Activated CD8-positive, alpha-beta T cell treated with anti-CD3 and anti-CD28 coated beads for 36 hours (primary cell): ENCODE measurements around the gene CMIP. TPM values are rescaled to one million over a fixed set of nuclear protein-coding genes. Genes with fewer than 3 reads are reported as not detected.

Source experiments
- ATAC-seq: fragments of 200-7000 bp; cut with Tn5 transposase; one replicate; pipeline ENCODE4 v1.10.0; 2021; ENCODE audit warnings: mild to moderate bottlenecking, moderate library complexity
- CTCF ChIA-PET: fragments of 350-600 bp; sonication (Branson Sonifier 250); formaldehyde crosslinking; loops from one replicate; lab custom pipeline; 2021; ENCODE audit warnings: antibody characterized with exemption; lab: Charles Lee
- POLR2A ChIA-PET: fragments of 350-600 bp; sonication (Branson Sonifier 250); formaldehyde crosslinking; loops from one replicate; lab custom pipeline; 2021; ENCODE audit warnings: antibody characterized with exemption; lab: Charles Lee
- DNase-seq: peaks from one replicate; pipeline ENCODE4 v3.0.0-alpha.2; 2020
- H3K27ac Mint-ChIP-seq: one replicate; pipeline ENCODE4 v1.8.0; 2021; ENCODE audit warnings: mild to moderate bottlenecking, mixed read lengths
- H3K27me3 Mint-ChIP-seq: one replicate; pipeline ENCODE4 v1.8.0; 2021; ENCODE audit warnings: mixed read lengths
- H3K36me3 Mint-ChIP-seq: one replicate; pipeline ENCODE4 v1.8.0; 2021; ENCODE audit warnings: low read depth, mixed read lengths
- H3K4me1 Mint-ChIP-seq: one replicate; pipeline ENCODE4 v1.8.0; 2021; ENCODE audit warnings: low read depth, mixed read lengths
- H3K4me3 Mint-ChIP-seq: one replicate; pipeline ENCODE4 v1.8.0; 2021; ENCODE audit warnings: mild to moderate bottlenecking, moderate library complexity, mixed read lengths
- H3K9me3 Mint-ChIP-seq: one replicate; pipeline ENCODE4 v1.8.0; 2021; ENCODE audit warnings: mixed read lengths
- intact Hi-C: fragments of 100-400 bp; cut with micrococcal nuclease; formaldehyde crosslinking; loops from one replicate; pipeline ENCODE4 v1.10.0; 2022
- total RNA-seq, 2 experiments: library from RNA; stranded (reverse); gene quantifications; one replicate each; pipeline ENCODE4 v1.2.3, GENCODE V29; 2021
- TF ChIP-seq, protein P1 (sequence below): fragments of 200-600 bp; IDR thresholded peaks from one replicate; pipeline ENCODE4 v1.8.0; 2022; ENCODE audit warnings: antibody characterized with exemption, mild to moderate bottlenecking

The CMIP gene
- total RNA-seq, 2 experiments from 2014 or later = 37.6 to 38.5 TPM

DNA sequence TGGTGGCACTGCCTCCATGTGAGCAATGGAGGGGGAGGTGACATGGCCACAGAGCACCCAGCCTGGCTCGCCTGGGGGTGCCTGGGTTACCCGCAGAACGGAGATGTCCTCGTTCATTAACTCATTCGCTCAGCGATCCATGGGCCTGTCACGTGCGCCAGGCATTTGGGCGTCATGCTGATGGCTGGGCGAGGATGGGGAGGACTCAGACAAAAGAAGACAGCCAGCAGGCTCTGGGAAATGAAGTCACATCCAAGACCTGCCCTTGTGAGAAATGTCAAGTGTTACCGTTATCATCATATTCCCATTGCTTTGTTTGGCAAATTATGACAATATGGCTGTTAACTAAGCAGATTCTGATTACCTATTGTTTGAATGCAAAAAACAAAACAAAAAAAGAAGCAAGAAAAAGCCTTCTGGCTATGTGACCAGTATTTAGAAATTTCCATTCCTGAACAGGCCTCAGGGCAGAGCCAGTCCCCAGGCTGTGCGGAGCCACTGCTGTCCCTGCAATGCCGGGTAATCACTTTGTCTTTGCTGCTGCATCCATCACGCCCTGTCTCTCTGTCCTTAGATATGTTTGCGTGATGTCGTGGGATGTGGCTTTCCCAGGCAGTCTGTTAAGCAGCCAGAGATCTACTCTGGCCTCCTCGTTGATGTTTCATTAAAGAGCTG lies 57.9 kb downstream of the CMIP start:
- TF ChIP-seq, protein P1, sequence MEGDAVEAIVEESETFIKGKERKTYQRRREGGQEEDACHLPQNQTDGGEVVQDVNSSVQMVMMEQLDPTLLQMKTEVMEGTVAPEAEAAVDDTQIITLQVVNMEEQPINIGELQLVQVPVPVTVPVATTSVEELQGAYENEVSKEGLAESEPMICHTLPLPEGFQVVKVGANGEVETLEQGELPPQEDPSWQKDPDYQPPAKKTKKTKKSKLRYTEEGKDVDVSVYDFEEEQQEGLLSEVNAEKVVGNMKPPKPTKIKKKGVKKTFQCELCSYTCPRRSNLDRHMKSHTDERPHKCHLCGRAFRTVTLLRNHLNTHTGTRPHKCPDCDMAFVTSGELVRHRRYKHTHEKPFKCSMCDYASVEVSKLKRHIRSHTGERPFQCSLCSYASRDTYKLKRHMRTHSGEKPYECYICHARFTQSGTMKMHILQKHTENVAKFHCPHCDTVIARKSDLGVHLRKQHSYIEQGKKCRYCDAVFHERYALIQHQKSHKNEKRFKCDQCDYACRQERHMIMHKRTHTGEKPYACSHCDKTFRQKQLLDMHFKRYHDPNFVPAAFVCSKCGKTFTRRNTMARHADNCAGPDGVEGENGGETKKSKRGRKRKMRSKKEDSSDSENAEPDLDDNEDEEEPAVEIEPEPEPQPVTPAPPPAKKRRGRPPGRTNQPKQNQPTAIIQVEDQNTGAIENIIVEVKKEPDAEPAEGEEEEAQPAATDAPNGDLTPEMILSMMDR = no peak
- POLR2A ChIA-PET = no interaction called here
- Mint-ChIP-seq H3K4me3 (no peak overlapping the region), H3K36me3 (no peaks in the 10 kb centered on the region), H3K27me3 (no peaks in the 10 kb centered on the region), H3K4me1 (peaks cover 31% of the 10 kb centered on the region), H3K9me3 (no peaks in the 10 kb centered on the region), H3K27ac (no peak overlapping the region)
- DNase-seq = no peak
- intact Hi-C loops = no loop called here
- CTCF ChIA-PET = no interaction called here
- no peak for ATAC-seq

DNA sequence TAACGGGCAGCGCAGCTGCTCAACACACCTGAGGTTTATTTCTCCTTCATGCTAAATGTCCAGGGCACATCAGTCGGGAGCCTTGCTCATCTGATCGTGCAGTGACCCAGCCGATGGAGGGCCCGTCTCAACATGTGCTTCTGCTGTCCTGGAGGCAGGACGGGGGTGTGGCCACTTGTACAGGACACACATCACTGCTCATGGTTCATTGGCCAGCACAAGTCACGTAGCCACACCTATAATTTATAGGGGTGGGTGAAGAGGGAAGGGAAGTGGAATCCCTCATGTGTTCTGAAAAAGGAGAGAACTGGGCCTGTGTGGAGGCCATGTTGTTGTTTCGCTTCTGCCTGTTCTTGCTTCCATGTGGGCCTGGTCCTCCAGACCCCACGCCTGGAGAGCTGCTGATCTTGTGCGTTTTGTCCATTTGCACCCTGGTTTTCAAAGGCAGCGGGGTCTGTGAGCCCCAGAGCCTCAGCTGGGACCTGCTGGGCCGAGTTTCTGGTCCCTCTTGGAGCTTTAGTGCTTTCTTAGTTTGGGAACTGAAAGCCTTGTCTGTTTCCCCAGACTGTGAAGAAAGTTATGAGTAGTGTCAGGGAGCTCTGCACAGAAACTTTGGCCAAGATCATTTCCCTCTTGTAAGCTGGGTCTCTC lies 60.5 kb downstream of the CMIP start:
- intact Hi-C loops = no loop called here
- DNase-seq (no peak), ATAC-seq (no peak)
- peaks cover 16% of the 10 kb centered on the region for H3K4me1 Mint-ChIP-seq
- POLR2A ChIA-PET = no interaction called here
- H3K4me3 Mint-ChIP-seq = no peak overlapping the region
- H3K27ac Mint-ChIP-seq = no peak overlapping the region
- H3K36me3 Mint-ChIP-seq = no peaks in the 10 kb centered on the region
- CTCF ChIA-PET = no interaction called here
- TF ChIP-seq, protein P1 = no peak
- no peaks in the 10 kb centered on the region for H3K9me3 Mint-ChIP-seq
- no peaks in the 10 kb centered on the region for H3K27me3 Mint-ChIP-seq

DNA sequence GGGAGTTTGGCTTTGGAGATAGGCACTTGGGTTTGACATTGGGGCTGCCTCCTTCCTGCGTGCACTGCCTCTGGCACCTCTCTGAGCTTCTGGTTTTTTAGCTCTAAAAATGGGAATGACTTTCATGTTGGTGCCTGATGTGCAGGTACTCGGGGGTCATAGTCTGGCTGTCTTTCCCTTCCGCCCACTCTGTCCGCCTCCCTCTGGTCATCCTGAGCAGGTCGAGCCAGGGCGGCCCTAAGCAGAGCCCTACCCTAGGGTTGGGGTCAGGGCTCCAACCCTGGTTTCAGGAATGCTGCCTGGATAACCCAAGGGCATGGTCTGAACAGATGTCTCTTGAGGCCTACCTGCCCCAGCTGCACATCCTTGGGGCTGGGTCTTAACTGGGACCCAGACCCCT lies 64.8 kb downstream of the CMIP start:
- POLR2A ChIA-PET = no interaction called here
- H3K9me3 Mint-ChIP-seq = no peaks in the 10 kb centered on the region

DNA sequence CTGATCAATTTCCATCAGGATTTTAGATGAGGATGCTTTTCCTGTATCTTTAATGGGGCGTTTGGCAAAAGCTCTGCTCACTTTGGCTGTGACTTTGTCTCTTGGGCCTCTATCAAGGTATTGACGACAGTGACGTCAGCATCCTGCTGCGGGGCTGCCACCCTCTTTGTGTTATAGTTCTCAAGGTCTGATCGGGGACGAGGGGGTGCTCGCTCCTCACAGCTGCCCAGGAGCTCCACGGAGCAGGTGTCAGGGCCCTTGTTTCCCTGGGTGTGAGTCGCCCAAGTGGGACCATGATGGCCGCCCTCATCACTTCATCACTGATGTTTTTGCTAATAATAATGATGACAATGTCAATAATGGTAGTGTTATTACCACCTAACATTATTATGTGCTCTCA lies 65.4 kb downstream of the CMIP start:
- H3K27ac Mint-ChIP-seq = peak overlapping the region; percentile 16
- DNase-seq (no peak), ATAC-seq (no peak)
- H3K4me1 Mint-ChIP-seq = peaks cover 13% of the 10 kb centered on the region
- CTCF ChIA-PET = no interaction called here
- no peaks in the 10 kb centered on the region for H3K36me3 Mint-ChIP-seq
- no peak overlapping the region for H3K4me3 Mint-ChIP-seq
- no peaks in the 10 kb centered on the region for H3K27me3 Mint-ChIP-seq
- TF ChIP-seq, protein P1 = no peak
- H3K9me3 Mint-ChIP-seq = no peaks in the 10 kb centered on the region
- POLR2A ChIA-PET = no interaction called here
- intact Hi-C loops = no loop called here

More for the DNA sequence above, 64.8 kb downstream of the CMIP start:
- no peaks in the 10 kb centered on the region for H3K36me3 Mint-ChIP-seq
- peaks cover 15% of the 10 kb centered on the region for H3K4me1 Mint-ChIP-seq
- CTCF ChIA-PET = no interaction called here
- no peak for ATAC-seq
- no peaks in the 10 kb centered on the region for H3K27me3 Mint-ChIP-seq
- no peak overlapping the region for H3K27ac Mint-ChIP-seq
- H3K4me3 Mint-ChIP-seq = no peak overlapping the region
- intact Hi-C loops = no loop called here
- DNase-seq = no peak
- TF ChIP-seq, protein P1 = no peak

DNA sequence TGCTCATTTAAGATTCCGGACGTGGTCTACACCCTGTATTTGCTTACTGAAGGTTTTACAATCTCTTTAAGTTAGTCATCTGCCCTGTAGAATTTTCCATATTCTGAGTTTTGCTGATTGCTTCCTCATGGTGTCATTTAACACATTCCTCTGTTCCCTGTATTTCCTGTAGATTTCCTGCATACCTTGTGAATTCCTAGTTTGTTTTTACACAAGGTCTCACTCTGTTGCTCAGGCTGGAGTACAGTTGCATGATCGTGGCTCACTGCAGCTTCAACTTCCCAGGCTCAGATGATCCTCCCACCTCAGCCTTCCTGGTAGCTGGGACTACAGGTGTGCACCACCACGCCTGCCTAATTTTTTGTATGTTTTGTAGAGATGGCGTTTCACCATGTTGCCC lies 66.8 kb downstream of the CMIP start:
- intact Hi-C loops = no loop called here
- Mint-ChIP-seq H3K4me3 (no peak overlapping the region), H3K36me3 (no peaks in the 10 kb centered on the region), H3K4me1 (peaks cover 11% of the 10 kb centered on the region), H3K27me3 (no peaks in the 10 kb centered on the region), H3K9me3 (no peaks in the 10 kb centered on the region), H3K27ac (no peak overlapping the region)
- TF ChIP-seq, protein P1 = no peak
- ATAC-seq = no peak
- no peak for DNase-seq
- POLR2A ChIA-PET = no interaction called here
- CTCF ChIA-PET = interaction anchor here (1.0 kb wide), 1 partner anchor 12 kb away, joined by 3 read pairs; no protein-coding TSS in a partner anchor
